Stimulated activated CD8-positive, alpha-beta memory T cell treated with anti-CD3 and anti-CD28 coated beads, Interleukin-15, amount 100 ng/mL, for 1 hour (primary cell): Measurements from ENCODE around the gene CPT1A.

Experiments
- DNase-seq: peaks from one replicate; pipeline ENCODE4 v3.0.0-alpha.2; 2020; ENCODE audit warnings: low read depth

Gene CPT1A

GRCh38 chr11:68831124-68831523, 10.6 kb downstream of the CPT1A start:
- no peak for DNase-seq

GRCh38 chr11:68829581-68829980, 12.1 kb downstream of the CPT1A start:
- DNase-seq = no peak

- DNase-seq = no peak
Measured at GRCh38 chr11:68828957-68829356, 12.8 kb downstream of the CPT1A start.

GRCh38 chr11:68828155-68828931, 13.4 kb downstream of the CPT1A start:
- DNase-seq = no peak

GRCh38 chr11:68827733-68828132, 14.0 kb downstream of the CPT1A start:
- DNase-seq = no peak

GRCh38 chr11:68826726-68827125, 15.0 kb downstream of the CPT1A start:
- no peak for DNase-seq

- DNase-seq = no peak
Measured at GRCh38 chr11:68825571-68825970, 16.1 kb downstream of the CPT1A start.

GRCh38 chr11:68822546-68822945, 19.2 kb downstream of the CPT1A start:
- no peak for DNase-seq

- no peak for DNase-seq
Measured at GRCh38 chr11:68821670-68822069, 20.0 kb downstream of the CPT1A start.

GRCh38 chr11:68819362-68819761, 22.4 kb downstream of the CPT1A start:
- DNase-seq = no peak

GRCh38 chr11:68818181-68818580, 23.5 kb downstream of the CPT1A start:
- DNase-seq = no peak

GRCh38 chr11:68817554-68817953, 24.2 kb downstream of the CPT1A start:
- DNase-seq = no peak

GRCh38 chr11:68816917-68817419, 24.7 kb downstream of the CPT1A start:
- no peak for DNase-seq

GRCh38 chr11:68816251-68816776, 25.4 kb downstream of the CPT1A start:
- DNase-seq = no peak

GRCh38 chr11:68813773-68814172, 27.9 kb downstream of the CPT1A start:
- no peak for DNase-seq

GRCh38 chr11:68812526-68812925, 29.2 kb downstream of the CPT1A start:
- DNase-seq = no peak

- no peak for DNase-seq
Measured at GRCh38 chr11:68810164-68810563, 31.6 kb downstream of the CPT1A start.

GRCh38 chr11:68809506-68809905, 32.2 kb downstream of the CPT1A start:
- no peak for DNase-seq

- no peak for DNase-seq
Measured at GRCh38 chr11:68808787-68809186, 32.9 kb downstream of the CPT1A start.

- no peak for DNase-seq
Measured at GRCh38 chr11:68806931-68807844, 34.5 kb downstream of the CPT1A start.

- no peak for DNase-seq
Measured at GRCh38 chr11:68804786-68805185, 36.9 kb downstream of the CPT1A start.

- DNase-seq = no peak
Measured at GRCh38 chr11:68803766-68804165, 38.0 kb downstream of the CPT1A start.
